NCI-H1417 treated with DMSO at 0.1 percent for 48 hours (cell line): Measurements from ENCODE around the gene RORB.

Experiments
- DNase-seq: peaks from one replicate; lab custom pipeline; 2025; lab: John Stamatoyannopoulos, UW

The RORB gene

GRCh38 chr9:74719306-74719705 is 222.2 kb downstream of the RORB start:
- DNase-seq: no peak

DNA sequence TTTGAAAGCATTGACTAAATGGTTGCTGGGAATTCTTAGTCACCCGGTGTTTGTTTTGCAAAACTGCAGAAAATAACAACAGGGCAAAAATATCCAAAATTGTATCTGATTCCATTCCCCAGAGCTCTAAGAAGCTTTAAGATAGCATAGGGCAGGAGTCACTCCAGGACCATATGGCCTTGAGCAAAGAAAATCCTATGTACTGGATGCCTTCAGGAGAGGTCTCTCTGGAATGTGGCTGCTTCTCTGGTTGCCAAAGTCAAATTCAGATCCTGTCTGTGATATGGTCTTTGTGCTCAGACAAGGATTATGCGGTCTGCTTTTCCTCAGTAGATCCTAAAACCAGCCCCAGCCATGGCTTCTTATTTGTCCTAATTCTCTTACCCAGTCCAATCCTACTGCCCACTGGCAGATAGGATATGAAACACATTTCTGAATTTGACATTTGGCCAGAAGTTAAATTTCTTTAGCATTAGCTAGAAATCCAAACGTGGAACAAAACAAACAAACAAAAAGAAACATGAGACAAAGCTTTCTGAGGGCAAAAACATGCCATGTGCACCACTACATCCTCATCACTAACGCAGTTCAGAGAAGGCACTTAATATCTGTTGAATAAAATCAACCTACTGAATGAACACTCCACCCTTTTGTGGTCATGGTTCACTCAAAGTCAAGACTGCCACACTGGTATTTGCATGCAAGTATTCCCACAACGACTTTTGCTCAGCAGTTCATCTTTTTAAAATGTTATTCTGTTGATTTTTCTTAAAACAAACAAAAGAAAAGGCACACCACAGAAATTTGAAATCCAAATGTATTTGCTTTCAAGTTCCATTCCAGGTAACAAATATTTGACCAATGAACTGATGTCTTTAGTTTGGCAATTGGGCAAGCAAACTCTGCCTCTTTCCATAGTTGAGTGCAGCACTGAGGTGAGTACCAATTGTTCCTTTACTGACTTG is 224.8 kb downstream of the RORB start:
- no peak for DNase-seq

DNA sequence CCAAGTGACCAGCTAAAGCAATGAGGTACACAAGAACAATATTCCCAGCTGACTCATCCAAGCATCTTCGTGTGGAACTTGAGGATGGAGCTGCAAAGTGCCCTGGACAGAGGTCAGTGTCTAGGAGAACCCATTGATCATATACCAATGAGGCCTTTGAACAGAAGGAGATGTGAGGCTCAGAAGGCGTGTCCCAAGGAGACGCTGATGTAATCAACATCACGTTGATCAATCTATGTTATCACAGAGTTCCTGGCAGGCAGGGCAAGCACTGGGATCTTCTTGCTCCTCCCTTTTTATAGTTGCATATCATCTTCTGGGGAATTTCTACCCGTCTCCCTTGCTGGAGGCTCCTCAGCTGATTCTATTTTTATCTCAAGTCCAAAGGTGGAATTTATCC is 227.2 kb downstream of the RORB start:
- no peak for DNase-seq

DNA sequence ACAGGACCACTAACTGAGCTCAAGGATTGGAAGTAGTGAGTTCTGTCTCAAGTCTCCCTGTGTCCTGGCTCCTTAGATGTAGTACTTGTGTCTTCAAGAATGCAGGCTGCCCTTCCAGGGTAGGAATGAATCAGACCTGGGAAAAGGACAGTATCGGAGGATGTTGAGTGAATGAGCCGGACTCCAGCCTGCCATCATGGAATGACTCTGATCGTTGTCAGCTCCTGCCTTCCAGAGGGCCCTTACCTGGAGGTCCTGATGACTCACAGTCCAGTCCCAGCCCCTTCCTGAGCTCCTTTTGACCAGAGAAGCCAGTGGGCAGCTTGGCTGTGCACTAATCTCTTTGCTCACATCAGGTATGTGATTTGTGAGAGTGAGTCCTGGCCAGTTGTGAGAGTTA is 229.4 kb downstream of the RORB start:
- no peak for DNase-seq

DNA sequence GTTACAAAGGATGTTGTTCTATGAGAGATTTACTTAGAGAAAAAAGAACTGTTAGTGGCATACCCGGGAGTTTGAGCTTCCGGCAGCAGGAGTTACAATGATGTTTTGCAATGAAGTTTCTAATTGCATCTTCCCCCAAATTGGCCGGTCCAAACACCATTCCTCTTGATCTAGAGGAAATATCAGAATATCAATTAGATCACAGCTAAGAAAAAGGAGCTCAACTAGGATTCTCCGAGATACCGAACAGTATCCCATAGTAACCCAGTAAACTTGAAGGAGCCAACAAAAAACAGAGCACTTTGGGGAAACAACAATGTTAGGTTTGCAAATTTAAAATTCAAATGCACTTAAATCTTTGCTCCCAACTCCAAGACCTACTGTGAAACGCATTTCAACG is 231.0 kb downstream of the RORB start:
- DNase-seq: no peak

GRCh38 chr9:74729136-74729695 is 232.1 kb downstream of the RORB start:
- no peak for DNase-seq

DNA sequence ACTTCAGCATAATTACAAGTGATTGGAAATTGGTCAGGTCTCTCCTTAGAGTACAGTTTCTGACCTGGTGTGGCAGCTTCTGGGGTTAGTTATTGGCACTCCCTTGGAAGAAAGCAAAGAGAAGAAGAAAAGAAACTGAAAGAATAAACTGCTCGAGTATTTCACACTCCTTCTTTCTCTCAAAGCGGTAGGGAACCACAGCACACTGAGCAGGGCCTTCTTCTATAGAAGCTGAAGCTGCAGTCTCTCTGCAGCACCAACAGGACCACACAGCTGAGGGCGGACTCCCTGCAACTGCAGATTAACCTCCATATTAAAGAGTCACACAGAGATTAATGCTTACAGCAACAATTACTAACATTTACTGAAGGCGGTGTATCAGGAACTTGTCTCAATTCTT is 238.6 kb downstream of the RORB start:
- no peak for DNase-seq

GRCh38 chr9:74736646-74737045 is 239.5 kb downstream of the RORB start:
- DNase-seq: no peak

DNA sequence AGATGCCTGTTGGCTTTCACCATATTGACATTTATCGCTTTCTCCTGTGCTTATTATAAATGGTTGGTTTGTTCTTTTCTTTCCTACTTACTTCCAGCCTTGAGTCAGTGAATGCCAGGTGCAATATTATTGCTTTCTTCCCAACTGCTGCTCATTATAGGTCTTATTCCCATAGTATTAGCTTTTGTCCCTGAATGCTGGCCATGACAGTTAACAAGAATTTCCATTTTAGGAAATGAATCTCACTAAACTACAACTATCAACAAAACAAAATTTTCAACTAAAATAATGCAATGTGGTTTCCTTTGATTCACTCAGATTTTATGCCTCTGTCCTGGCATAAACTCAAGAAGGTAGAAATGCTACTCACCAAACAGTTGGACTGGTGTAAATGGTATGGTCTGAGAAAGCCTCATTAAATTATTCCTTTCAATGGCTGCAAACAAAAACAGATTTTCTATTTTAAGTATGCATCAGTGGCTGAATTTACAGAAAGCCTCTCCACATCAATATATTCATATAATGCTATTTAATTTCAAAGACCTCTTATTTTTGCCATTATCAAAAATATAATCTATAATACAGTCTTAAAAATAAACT is 245.2 kb downstream of the RORB start:
- DNase-seq: no peak
